Measurements from ENCODE around the gene SPAG16.

SPAG16 gene

GRCh38 chr2:213766062-213766461 lies 481.8 kb downstream of the SPAG16 start:
- intact Hi-C loops (cut with DNase I; ENCODE audit: low total_unique reads), result no loop called here
- no peaks in the 10 kb centered on the region for H3K27me3 ChIP-seq
- no peak overlapping the region for H3K27ac ChIP-seq
- no peak for DNase-seq
- H3K4me3 ChIP-seq, result no peak overlapping the region
- no peak for TF ChIP-seq CTCF (IDR thresholded peaks at IDR 0.05)
- no peaks in the 10 kb centered on the region for H3K4me1 ChIP-seq
- H3K9me3 ChIP-seq, result no peaks in the 10 kb centered on the region
- no peaks in the 10 kb centered on the region for H3K36me3 ChIP-seq

- no peak overlapping the region for H3K27ac ChIP-seq
- no peak overlapping the region for H3K4me3 ChIP-seq
- TF ChIP-seq CTCF (IDR thresholded peaks at IDR 0.05), result no peak
- H3K27me3 ChIP-seq, result no peaks in the 10 kb centered on the region
- H3K9me3 ChIP-seq, result no peaks in the 10 kb centered on the region
- DNase-seq, result no peak
- H3K4me1 ChIP-seq, result no peaks in the 10 kb centered on the region
- no peaks in the 10 kb centered on the region for H3K36me3 ChIP-seq
- intact Hi-C loops (cut with DNase I; ENCODE audit: low total_unique reads), result no loop called here
Observed at GRCh38 chr2:213766465-213766901, 482.2 kb downstream of the SPAG16 start.

- no peaks in the 10 kb centered on the region for H3K36me3 ChIP-seq
- TF ChIP-seq CTCF (IDR thresholded peaks at IDR 0.05), result no peak
- H3K4me1 ChIP-seq, result no peaks in the 10 kb centered on the region
- no peaks in the 10 kb centered on the region for H3K27me3 ChIP-seq
- intact Hi-C loops (cut with DNase I; ENCODE audit: low total_unique reads), result no loop called here
- no peaks in the 10 kb centered on the region for H3K9me3 ChIP-seq
- H3K4me3 ChIP-seq, result no peak overlapping the region
- DNase-seq, result no peak
- H3K27ac ChIP-seq, result no peak overlapping the region
Observed at GRCh38 chr2:213787869-213788268, 503.6 kb downstream of the SPAG16 start.

- TF ChIP-seq CTCF (IDR thresholded peaks at IDR 0.05), result no peak
Observed at GRCh38 chr2:213789940-213790339, 505.7 kb downstream of the SPAG16 start.

GRCh38 chr2:213792045-213792444 lies 507.8 kb downstream of the SPAG16 start:
- DNase-seq, result no peak
- Histone ChIP-seq H3K27me3 (no peaks in the 10 kb centered on the region), H3K4me3 (no peak overlapping the region), H3K27ac (no peak overlapping the region), H3K36me3 (no peaks in the 10 kb centered on the region), H3K4me1 (no peaks in the 10 kb centered on the region), H3K9me3 (no peaks in the 10 kb centered on the region)
- TF ChIP-seq CTCF (IDR thresholded peaks at IDR 0.05), result no peak
- intact Hi-C loops (cut with DNase I; ENCODE audit: low total_unique reads), result no loop called here

More at GRCh38 chr2:213789940-213790339, 505.7 kb downstream of the SPAG16 start:
- no peak for DNase-seq
- Histone ChIP-seq H3K27me3 (no peaks in the 10 kb centered on the region), H3K4me1 (no peaks in the 10 kb centered on the region), H3K36me3 (no peaks in the 10 kb centered on the region), H3K9me3 (no peaks in the 10 kb centered on the region), H3K4me3 (no peak overlapping the region), H3K27ac (no peak overlapping the region)
- intact Hi-C loops (cut with DNase I; ENCODE audit: low total_unique reads), result no loop called here

- H3K27ac ChIP-seq, result no peak overlapping the region
- TF ChIP-seq CTCF (IDR thresholded peaks at IDR 0.05), result peak in 1 of 2 experiments; percentile 44
- H3K9me3 ChIP-seq, result no peaks in the 10 kb centered on the region
- intact Hi-C loops (cut with DNase I; ENCODE audit: low total_unique reads), result no loop called here
- no peaks in the 10 kb centered on the region for H3K36me3 ChIP-seq
- H3K4me3 ChIP-seq, result no peak overlapping the region
- DNase-seq, result no peak
- no peaks in the 10 kb centered on the region for H3K27me3 ChIP-seq
- H3K4me1 ChIP-seq, result no peaks in the 10 kb centered on the region
Observed at GRCh38 chr2:213806125-213806726, 522.0 kb downstream of the SPAG16 start.

Measured in tibial artery (tissue), 4 donors.